Thyroid gland (tissue), 4 donors: ENCODE results near the gene SH3D19.

Experiments used
- POLR2A ChIP-seq, 2 donors: fragments of 450-650 bp; IDR thresholded peaks; one replicate each; pipeline ENCODE4 v1.6.1; 2017; ENCODE audit warnings: antibody characterized with exemption in 2 of 2, mild to moderate bottlenecking in 2 of 2, moderate library complexity in 1 of 2
- TF ChIP-seq, protein P1 (sequence below), 6 experiments: fragments of 200-600 bp in 3 of 6; fragments of 450-650 bp in 3 of 6; sonication (generic) in 3 of 6; IDR thresholded peaks; one replicate each; pipeline ENCODE4 v1.5.1; 2016 to 2019; ENCODE audit warnings: antibody characterized with exemption in 6 of 6, mild to moderate bottlenecking in 2 of 6, inconsistent platforms in 1 of 6, moderate library complexity in 1 of 6

DNA sequence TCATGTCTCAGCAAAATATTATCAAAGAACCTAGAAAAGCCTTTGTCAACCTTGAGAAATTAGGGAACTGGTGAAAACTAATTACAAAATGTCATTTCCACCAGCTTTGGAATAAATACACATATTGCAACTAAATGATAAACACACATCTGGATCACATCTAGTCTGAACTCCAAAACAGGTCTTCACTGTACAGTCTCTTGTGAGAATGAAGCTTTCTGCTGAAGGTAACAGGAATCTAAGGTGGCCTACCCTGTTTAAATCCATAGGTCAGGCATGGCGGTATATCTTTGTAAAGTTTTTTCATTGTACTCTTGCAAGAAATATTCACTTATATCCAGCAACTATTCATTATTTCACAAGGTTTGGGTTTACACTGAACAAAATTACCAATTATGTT lies 1.7 kb downstream of the SH3D19 start:
- TF ChIP-seq, protein P1, sequence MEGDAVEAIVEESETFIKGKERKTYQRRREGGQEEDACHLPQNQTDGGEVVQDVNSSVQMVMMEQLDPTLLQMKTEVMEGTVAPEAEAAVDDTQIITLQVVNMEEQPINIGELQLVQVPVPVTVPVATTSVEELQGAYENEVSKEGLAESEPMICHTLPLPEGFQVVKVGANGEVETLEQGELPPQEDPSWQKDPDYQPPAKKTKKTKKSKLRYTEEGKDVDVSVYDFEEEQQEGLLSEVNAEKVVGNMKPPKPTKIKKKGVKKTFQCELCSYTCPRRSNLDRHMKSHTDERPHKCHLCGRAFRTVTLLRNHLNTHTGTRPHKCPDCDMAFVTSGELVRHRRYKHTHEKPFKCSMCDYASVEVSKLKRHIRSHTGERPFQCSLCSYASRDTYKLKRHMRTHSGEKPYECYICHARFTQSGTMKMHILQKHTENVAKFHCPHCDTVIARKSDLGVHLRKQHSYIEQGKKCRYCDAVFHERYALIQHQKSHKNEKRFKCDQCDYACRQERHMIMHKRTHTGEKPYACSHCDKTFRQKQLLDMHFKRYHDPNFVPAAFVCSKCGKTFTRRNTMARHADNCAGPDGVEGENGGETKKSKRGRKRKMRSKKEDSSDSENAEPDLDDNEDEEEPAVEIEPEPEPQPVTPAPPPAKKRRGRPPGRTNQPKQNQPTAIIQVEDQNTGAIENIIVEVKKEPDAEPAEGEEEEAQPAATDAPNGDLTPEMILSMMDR (IDR thresholded peaks at IDR 0.05): no peak
- no peak for TF ChIP-seq POLR2A (IDR thresholded peaks at IDR 0.05)
